ENCODE measurements around the gene TBC1D7. TPM values are rescaled to one million over a fixed set of nuclear protein-coding genes. Genes with fewer than 3 reads are reported as not detected.

Gene TBC1D7
- total RNA-seq, 1 experiment from 2014 or later: 18.5 TPM

- DNase-seq (no peak), ATAC-seq (no peak)
- H3K79me2 ChIP-seq (ENCODE audit: low read length): no peaks in the 10 kb centered on the region
- BruUV-seq (replicated peaks): no TSS peak
- ChIA-PET CTCF (no interaction called here), POLR2A (ENCODE audit: unreplicated experiment) (interaction anchor here (0.6 to 0.9 kb wide), 2 partner anchors 16 to 20 kb away, joined by 4 read pairs; no protein-coding TSS in a partner anchor)
- TF ChIP-seq CTCF (conservative IDR thresholded peaks at IDR 0.05; ENCODE audit: low read depth, low read length) (no peak), EZH2 (IDR thresholded peaks at IDR 0.05; ENCODE audit: low read length, unreplicated experiment) (no peak), EZH2phosphoT487 (IDR thresholded peaks at IDR 0.05; ENCODE audit: borderline replicate concordance, low read length) (no peak)
- H3K27me3 ChIP-seq (ENCODE audit: low read length): no peaks in the 10 kb centered on the region
- H4K20me1 ChIP-seq (ENCODE audit: low read length): no peaks in the 10 kb centered on the region
- H3K27ac ChIP-seq (ENCODE audit: low read length): no peak overlapping the region
- H3K9ac ChIP-seq (ENCODE audit: low read length): no peak overlapping the region
- peaks cover 12% of the 10 kb centered on the region for H3K4me1 ChIP-seq (ENCODE audit: insufficient read depth, low read length)
- no peak overlapping the region for H3K4me3 ChIP-seq (ENCODE audit: low read length)
- no peaks in the 10 kb centered on the region for H3K9me2 ChIP-seq (replicated peaks; ENCODE audit: low read length)
- H2AFZ ChIP-seq (ENCODE audit: low read length): no peak overlapping the region
- no peak overlapping the region for H3K4me2 ChIP-seq (ENCODE audit: low read length)
- H3F3A ChIP-seq (ENCODE audit: low read length, unreplicated experiment): no peaks in the 10 kb centered on the region
- intact Hi-C loops (cut with micrococcal nuclease): no loop called here
- H3K36me3 ChIP-seq (ENCODE audit: low read depth, low read length): no peaks in the 10 kb centered on the region
- no peaks in the 10 kb centered on the region for H3K9me3 ChIP-seq (ENCODE audit: low read length)
Observed at GRCh38 chr6:13372688-13373487, 44.6 kb upstream of the TBC1D7 start.

GRCh38 chr6:13372076-13372475 is 43.7 kb upstream of the TBC1D7 start:
- Histone ChIP-seq H3K27ac (ENCODE audit: low read length) (no peak overlapping the region), H2AFZ (ENCODE audit: low read length) (no peak overlapping the region), H4K20me1 (ENCODE audit: low read length) (no peaks in the 10 kb centered on the region), H3K9me2 (replicated peaks; ENCODE audit: low read length) (no peaks in the 10 kb centered on the region), H3K4me2 (ENCODE audit: low read length) (no peak overlapping the region), H3K36me3 (ENCODE audit: low read depth, low read length) (no peaks in the 10 kb centered on the region), H3K9ac (ENCODE audit: low read length) (no peak overlapping the region), H3F3A (ENCODE audit: low read length, unreplicated experiment) (no peaks in the 10 kb centered on the region), H3K4me1 (ENCODE audit: insufficient read depth, low read length) (peaks cover 12% of the 10 kb centered on the region), H3K4me3 (ENCODE audit: low read length) (no peak overlapping the region), H3K9me3 (ENCODE audit: low read length) (no peaks in the 10 kb centered on the region), H3K27me3 (ENCODE audit: low read length) (no peaks in the 10 kb centered on the region), H3K79me2 (ENCODE audit: low read length) (no peaks in the 10 kb centered on the region)
- CTCF ChIA-PET: no interaction called here
- intact Hi-C loops (cut with micrococcal nuclease): no loop called here
- no peak for ATAC-seq
- TF ChIP-seq CTCF (conservative IDR thresholded peaks at IDR 0.05; ENCODE audit: low read depth, low read length) (no peak), EZH2phosphoT487 (IDR thresholded peaks at IDR 0.05; ENCODE audit: borderline replicate concordance, low read length) (no peak), EZH2 (IDR thresholded peaks at IDR 0.05; ENCODE audit: low read length, unreplicated experiment) (no peak)
- POLR2A ChIA-PET (ENCODE audit: unreplicated experiment): interaction anchor here (0.9 kb wide), 1 partner anchor 15 kb away, joined by 4 read pairs; no protein-coding TSS in a partner anchor
- no peak for DNase-seq
- BruUV-seq (replicated peaks): no TSS peak

Measured in PC-3 (cell line).